Measurements from ENCODE around the gene PIAS3.
"Not testable (repeated sequence)": the region's sequence is repeated elsewhere in the genome, so short reads cannot be mapped to it uniquely, and the experiment has no call there.

PIAS3 gene

DNA sequence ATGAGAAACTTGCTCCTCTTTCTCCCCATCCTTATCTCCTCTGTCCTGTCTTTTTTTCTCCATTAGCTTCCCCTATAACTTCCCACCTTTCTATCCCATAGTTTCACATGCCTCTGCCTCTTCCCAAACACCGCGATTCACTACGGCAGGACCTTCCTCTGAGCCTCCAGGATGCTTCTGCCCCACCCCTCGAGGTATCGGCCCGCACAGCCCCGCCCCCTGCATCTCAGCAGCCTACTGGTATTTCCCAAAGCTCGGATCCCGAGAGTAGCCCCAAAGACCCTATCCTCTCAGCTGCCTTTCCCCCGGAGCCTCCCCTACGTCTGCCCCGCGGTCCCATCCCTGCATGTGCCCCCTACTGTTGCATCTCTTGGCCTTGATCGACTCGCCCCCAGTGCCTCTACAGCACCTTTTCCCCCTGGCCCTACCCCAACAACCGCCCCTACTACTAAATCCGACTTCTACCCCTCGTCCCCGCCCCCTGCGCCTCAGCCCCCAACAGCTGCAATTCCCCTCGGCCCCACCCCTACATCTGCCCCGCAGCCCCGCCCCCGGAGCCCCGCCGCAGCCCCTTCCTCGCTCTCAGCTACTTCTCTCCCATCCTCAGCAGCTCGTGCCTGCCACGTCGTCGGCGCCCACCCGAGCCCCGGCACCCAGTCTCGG is 512 bp downstream of the PIAS3 start:
- H3K4me3 Mint-ChIP-seq: peak overlapping the region; percentile 86 to 94
- H3K27me3 Mint-ChIP-seq: no peaks in the 10 kb centered on the region
- H3K9me3 Mint-ChIP-seq: no peaks in the 10 kb centered on the region
- DNase-seq (peak; percentile 30 to 47 (median 30)), ATAC-seq (replicated peaks) (peak; percentile 48)
- peaks cover 22 to 23% of the 10 kb centered on the region in 2 donors for H3K4me1 Mint-ChIP-seq (ENCODE audit: low read depth in 2 of 2)
- H3K27ac Mint-ChIP-seq: peak overlapping the region; percentile 90 to 91
- peaks cover 17% of the 10 kb centered on the region for H3K36me3 Mint-ChIP-seq (ENCODE audit: insufficient read depth)

GRCh38 chr1:145857170-145857569 is 1.7 kb downstream of the PIAS3 start:
- DNase-seq (no peak), ATAC-seq (replicated peaks) (no peak)
- H3K27ac Mint-ChIP-seq: no peak overlapping the region
- peaks cover 27% of the 10 kb centered on the region for H3K36me3 Mint-ChIP-seq (ENCODE audit: insufficient read depth)
- H3K4me1 Mint-ChIP-seq (ENCODE audit: low read depth in 2 of 2): peaks cover 22 to 23% of the 10 kb centered on the region in 2 donors
- H3K9me3 Mint-ChIP-seq: no peaks in the 10 kb centered on the region
- H3K27me3 Mint-ChIP-seq: no peaks in the 10 kb centered on the region
- peak overlapping the region; percentile 86 to 94 for H3K4me3 Mint-ChIP-seq

DNA sequence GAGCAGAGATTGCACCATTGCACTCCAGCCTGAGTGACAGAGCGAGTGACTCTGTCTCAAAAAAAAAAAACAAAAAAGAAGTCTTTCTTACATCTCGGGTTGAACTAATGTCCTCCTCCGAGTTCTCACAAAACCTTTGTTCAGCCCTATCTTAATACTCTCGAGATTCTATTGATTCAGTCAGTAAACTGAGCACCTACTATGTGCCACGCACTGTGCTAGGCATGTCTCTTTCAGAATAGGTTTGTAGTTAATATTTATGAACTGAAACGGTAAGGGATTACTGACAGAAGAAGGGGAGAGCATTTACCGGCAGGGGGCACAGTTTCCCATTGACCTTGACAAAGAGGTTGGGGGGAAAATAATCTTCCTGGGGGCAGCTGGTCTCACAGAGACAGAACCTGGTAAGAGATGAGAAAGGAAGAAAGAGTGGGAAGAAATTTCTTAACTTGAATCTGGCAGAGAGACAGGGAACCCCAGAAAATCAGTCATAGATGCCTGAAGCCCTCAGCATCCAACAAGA is 3.4 kb downstream of the PIAS3 start:
- H3K27ac Mint-ChIP-seq: no peak overlapping the region
- H3K9me3 Mint-ChIP-seq: no peaks in the 10 kb centered on the region
- ATAC-seq (replicated peaks): no peak
- H3K4me3 Mint-ChIP-seq: no peak overlapping the region
- DNase-seq: no peak
- no peaks in the 10 kb centered on the region for H3K27me3 Mint-ChIP-seq
- H3K36me3 Mint-ChIP-seq (ENCODE audit: insufficient read depth): peaks cover 37% of the 10 kb centered on the region
- peaks cover 22 to 23% of the 10 kb centered on the region in 2 donors for H3K4me1 Mint-ChIP-seq (ENCODE audit: low read depth in 2 of 2)

GRCh38 chr1:145849356-145850160 is 9.3 kb downstream of the PIAS3 start:
- ATAC-seq (replicated peaks) (no peak), DNase-seq (no peak)
- Mint-ChIP-seq H3K4me1 (ENCODE audit: low read depth in 2 of 2) (peaks cover 6 to 7% of the 10 kb centered on the region in 2 donors), H3K27me3 (no peaks in the 10 kb centered on the region), H3K4me3 (no peak overlapping the region), H3K27ac (peak overlapping the region in 1 of 2 donors; percentile 54), H3K9me3 (no peaks in the 10 kb centered on the region), H3K36me3 (ENCODE audit: insufficient read depth) (peaks cover 36% of the 10 kb centered on the region)

DNA sequence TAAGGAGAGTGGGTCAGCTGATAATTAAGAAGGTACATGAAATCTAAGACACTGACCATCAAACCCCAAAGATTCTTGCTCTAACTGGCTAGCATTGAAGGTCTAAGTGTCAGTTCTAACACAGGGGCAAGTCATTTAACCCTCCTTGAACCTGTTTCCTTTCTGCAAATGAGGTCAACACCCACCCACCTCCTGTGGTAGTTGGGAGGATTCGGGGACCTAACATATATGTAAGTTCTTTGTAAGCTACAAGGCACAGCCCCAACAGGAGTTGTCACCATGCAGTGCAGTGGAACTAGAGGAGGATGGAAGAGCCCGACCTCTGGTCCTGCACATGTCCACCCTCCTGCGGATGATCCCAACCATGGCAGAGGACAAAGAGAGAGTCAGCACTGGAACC is 11.1 kb downstream of the PIAS3 start:
- no peaks in the 10 kb centered on the region for H3K27me3 Mint-ChIP-seq
- H3K4me3 Mint-ChIP-seq: no peak overlapping the region
- peaks cover 24% of the 10 kb centered on the region for H3K36me3 Mint-ChIP-seq (ENCODE audit: insufficient read depth)
- H3K9me3 Mint-ChIP-seq: no peaks in the 10 kb centered on the region
- ATAC-seq (replicated peaks) (no peak), DNase-seq (no peak)
- no peak overlapping the region for H3K27ac Mint-ChIP-seq
- peaks cover 6 to 7% of the 10 kb centered on the region in 2 donors for H3K4me1 Mint-ChIP-seq (ENCODE audit: low read depth in 2 of 2)

- peak in 2 of 3 experiments; percentile 25 to 29 for DNase-seq
- ATAC-seq (replicated peaks): peak; percentile 46
- Mint-ChIP-seq H3K36me3 (ENCODE audit: insufficient read depth) (peaks cover 25% of the 10 kb centered on the region), H3K4me3 (no peak overlapping the region), H3K27me3 (no peaks in the 10 kb centered on the region), H3K27ac (no peak overlapping the region), H3K9me3 (no peaks in the 10 kb centered on the region), H3K4me1 (ENCODE audit: low read depth in 2 of 2) (peaks cover 6 to 7% of the 10 kb centered on the region in 2 donors)
Observed at GRCh38 chr1:145846201-145846612, 12.7 kb downstream of the PIAS3 start.

DNA sequence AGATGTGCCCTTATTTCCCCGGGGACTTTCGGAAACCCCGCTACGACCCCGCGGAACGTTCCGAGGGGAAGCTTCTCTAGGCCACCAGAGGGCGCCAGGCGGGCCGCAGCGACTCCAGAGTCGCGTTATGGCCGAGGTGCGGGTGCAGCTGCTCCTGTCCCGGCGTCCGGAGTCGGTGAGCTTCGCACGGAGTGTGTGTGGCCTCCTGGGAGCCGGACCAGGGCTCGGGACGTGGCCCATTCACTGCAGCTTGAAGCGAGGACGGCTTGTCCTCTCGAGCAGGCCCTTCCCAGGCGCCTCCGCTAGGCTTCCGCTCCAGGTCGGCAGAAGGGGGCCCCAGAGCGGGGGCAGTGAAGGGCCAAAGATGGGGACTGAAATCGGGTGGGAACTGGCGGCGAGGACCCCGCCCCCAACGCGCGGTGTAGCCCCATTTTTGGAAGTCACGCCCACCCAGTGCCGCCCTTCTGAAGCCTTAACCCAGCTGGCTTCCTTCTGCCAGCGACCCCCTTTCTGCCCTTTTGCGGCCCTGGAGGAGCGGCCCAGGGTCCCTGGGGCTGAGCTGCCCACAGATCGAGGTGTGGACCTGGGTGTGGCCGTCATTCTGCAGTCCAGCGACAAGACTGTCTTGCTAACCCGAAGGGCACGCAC is 13.2 kb downstream of the PIAS3 start, which contains the start of gene NUDT17:
NUDT17 (plus strand) TSS at position 117 of the 648 bp plus-strand sequence; CDS start at position 128, 11 bp downstream.
- ATAC-seq (replicated peaks) (peak; percentile 87), DNase-seq (peak; percentile 67 to 73 (median 71))
- H3K4me1 Mint-ChIP-seq (ENCODE audit: low read depth in 2 of 2): peaks cover 6 to 7% of the 10 kb centered on the region in 2 donors
- H3K27me3 Mint-ChIP-seq: no peaks in the 10 kb centered on the region
- H3K4me3 Mint-ChIP-seq: no peak within 1 kb of the TSS
- no peaks in the 10 kb centered on the region for H3K9me3 Mint-ChIP-seq
- H3K36me3 Mint-ChIP-seq (ENCODE audit: insufficient read depth): peaks cover 27% of the 10 kb centered on the region
- no peak within 1 kb of the TSS for H3K27ac Mint-ChIP-seq

DNA sequence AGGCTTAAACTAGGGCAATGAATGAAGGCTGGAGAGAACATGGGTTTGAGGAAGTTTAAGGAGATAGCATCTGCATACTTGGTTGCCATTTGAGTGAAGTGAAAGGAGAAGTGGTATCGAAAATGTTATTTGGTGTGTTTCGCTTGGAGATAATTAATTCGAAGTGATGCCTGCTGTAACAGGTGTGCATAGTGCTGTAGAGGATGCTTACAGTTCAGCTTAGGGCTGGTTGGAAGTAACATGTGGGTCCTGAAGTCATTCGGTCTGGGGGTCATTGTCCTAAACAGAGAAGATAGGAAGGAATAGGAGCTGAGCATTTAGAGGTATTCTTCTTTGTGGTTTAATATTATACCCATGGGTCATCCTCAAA is 13.8 kb downstream of the PIAS3 start:
- ATAC-seq (replicated peaks) (peak; percentile 64), DNase-seq (peak in 1 of 3 experiments; percentile 8)
- Mint-ChIP-seq H3K4me3 (no peak overlapping the region), H3K36me3 (ENCODE audit: insufficient read depth) (peaks cover 32% of the 10 kb centered on the region), H3K27me3 (no peaks in the 10 kb centered on the region), H3K9me3 (no peaks in the 10 kb centered on the region), H3K4me1 (ENCODE audit: low read depth in 2 of 2) (peaks cover 6 to 7% of the 10 kb centered on the region in 2 donors), H3K27ac (no peak overlapping the region)

GRCh38 chr1:145843031-145843430 is 15.8 kb downstream of the PIAS3 start:
- H3K27ac Mint-ChIP-seq: no peak overlapping the region
- H3K27me3 Mint-ChIP-seq: no peaks in the 10 kb centered on the region
- peaks cover 6 to 7% of the 10 kb centered on the region in 2 donors for H3K4me1 Mint-ChIP-seq (ENCODE audit: low read depth in 2 of 2)
- DNase-seq (no peak), ATAC-seq (replicated peaks) (no peak)
- peaks cover 44% of the 10 kb centered on the region for H3K36me3 Mint-ChIP-seq (ENCODE audit: insufficient read depth)
- H3K4me3 Mint-ChIP-seq: no peak overlapping the region
- no peaks in the 10 kb centered on the region for H3K9me3 Mint-ChIP-seq

DNA sequence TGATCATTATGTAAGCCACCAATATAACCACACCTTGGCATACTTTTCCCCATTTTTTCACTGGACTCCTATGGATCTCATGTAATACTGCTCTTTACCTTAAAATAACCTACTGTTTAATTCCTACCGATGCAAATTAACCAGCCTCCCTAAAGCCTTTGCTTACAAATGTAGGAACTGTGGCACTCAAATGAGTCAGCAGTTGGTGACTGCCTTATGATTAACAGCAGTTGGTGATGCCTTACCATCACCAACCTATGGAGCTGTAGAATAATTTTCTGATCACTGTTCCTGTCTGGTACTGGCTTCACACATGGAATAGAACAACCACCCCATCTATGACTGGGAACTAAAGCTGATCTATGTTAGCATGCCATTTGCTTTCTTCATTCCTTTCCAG is 21.2 kb downstream of the PIAS3 start:
- ATAC-seq (replicated peaks): no peak
- no peak overlapping the region for H3K4me3 Mint-ChIP-seq

DNA sequence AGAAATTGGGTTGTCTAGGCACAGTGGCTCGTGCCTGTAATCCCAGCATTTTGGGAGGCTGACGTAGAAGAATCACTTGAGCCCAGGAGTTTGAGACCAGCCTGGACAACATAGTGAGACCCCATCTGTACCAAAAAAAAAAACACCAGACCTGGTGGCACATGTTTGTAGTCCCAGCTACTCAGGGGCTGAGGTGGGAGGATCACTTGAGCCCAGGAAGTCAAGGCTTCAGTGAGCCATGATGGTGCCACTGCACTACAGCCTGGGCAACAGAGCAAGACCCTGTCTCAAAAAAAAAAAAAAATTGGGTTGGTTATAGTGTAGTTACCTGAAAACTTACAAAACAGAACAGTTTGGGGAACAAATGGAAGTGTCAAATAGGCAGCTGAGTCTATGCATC is 28.1 kb downstream of the PIAS3 start:
- not testable (repeated sequence) for DNase-seq; H3K4me3 Mint-ChIP-seq; ATAC-seq (replicated peaks); H3K9me3 Mint-ChIP-seq; H3K27me3 Mint-ChIP-seq
- Mint-ChIP-seq H3K4me1 (ENCODE audit: low read depth in 2 of 2) (peaks cover 4 to 20% of the 10 kb centered on the region in 2 donors), H3K27ac (peak overlapping the region in 1 of 2 donors; percentile 64), H3K36me3 (ENCODE audit: insufficient read depth) (peaks cover 76% of the 10 kb centered on the region)

More for the DNA sequence above, 21.2 kb downstream of the PIAS3 start:
- Mint-ChIP-seq H3K27me3 (no peaks in the 10 kb centered on the region), H3K27ac (no peak overlapping the region), H3K36me3 (ENCODE audit: insufficient read depth) (peaks cover 87% of the 10 kb centered on the region), H3K4me1 (ENCODE audit: low read depth in 2 of 2) (no peaks in the 10 kb centered on the region), H3K9me3 (no peaks in the 10 kb centered on the region)
- DNase-seq: no peak

DNA sequence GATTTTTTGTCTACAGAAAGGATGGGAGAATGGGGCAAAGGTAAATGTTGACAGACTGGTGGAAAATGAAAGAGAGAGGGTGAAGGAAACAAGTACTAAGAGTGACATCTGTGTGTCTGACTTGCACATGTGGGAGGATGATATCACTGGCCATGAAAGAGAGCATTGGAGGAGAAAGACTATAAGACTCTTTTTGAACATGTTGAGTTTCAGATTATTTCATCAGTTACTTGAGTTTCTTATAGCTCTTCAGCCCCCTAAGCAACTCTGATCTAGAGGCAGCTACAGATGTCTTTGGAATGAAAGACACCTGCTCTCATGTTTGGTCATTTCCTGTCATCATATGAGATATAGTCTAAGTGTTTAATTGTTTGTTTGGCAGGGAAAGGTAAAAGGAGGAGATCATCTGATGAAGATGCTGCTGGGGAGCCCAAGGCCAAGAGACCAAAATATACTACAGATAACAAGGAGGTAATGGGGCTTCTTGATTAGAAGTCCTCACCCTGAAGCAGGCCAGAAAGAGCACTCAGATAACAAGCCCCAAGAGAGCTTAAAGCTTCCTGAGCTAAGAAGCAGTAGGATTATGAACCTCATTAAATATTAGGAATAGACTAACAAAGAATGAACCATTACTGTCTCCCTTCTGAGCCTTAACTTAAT is 30.4 kb downstream of the PIAS3 start:
- no peak for ATAC-seq (replicated peaks)
- H3K4me3 Mint-ChIP-seq: no peak overlapping the region
- no peaks in the 10 kb centered on the region for H3K27me3 Mint-ChIP-seq

DNA sequence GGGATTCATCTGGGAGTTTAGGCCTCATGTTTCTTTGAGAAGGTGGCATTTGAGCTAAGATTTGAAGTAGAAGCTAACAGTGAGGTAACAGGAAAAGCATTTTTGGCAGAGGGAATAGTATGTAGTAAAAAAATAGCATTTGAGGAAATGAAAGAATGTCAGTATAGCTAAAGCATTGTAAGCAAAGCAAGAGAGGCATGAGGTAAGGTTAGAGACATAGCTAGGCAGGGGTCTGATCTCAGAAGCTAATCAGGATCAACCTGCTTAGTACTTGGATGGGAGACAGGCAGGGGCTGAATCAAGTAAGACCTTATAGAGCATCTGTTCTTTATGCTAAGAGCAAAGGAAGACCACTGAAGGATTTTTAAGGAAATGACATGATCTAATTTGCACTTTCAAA is 30.9 kb downstream of the PIAS3 start:
- Mint-ChIP-seq H3K27ac (no peak overlapping the region), H3K9me3 (no peaks in the 10 kb centered on the region), H3K4me3 (no peak overlapping the region), H3K4me1 (ENCODE audit: low read depth in 2 of 2) (peaks cover 16 to 35% of the 10 kb centered on the region in 2 donors), H3K36me3 (ENCODE audit: insufficient read depth) (peaks cover 65% of the 10 kb centered on the region), H3K27me3 (no peaks in the 10 kb centered on the region)
- no peak for DNase-seq
- ATAC-seq (replicated peaks): no peak

More for the DNA sequence above, 30.4 kb downstream of the PIAS3 start:
- no peak for DNase-seq
- peak overlapping the region in 1 of 2 donors; percentile 41 for H3K27ac Mint-ChIP-seq
- peaks cover 70% of the 10 kb centered on the region for H3K36me3 Mint-ChIP-seq (ENCODE audit: insufficient read depth)
- no peaks in the 10 kb centered on the region for H3K9me3 Mint-ChIP-seq
- H3K4me1 Mint-ChIP-seq (ENCODE audit: low read depth in 2 of 2): peaks cover 14 to 35% of the 10 kb centered on the region in 2 donors
